Measurements from ENCODE around the gene ZSCAN31. TPM values are rescaled to one million over a fixed set of nuclear protein-coding genes. Genes with fewer than 3 reads are reported as not detected.

Gene ZSCAN31
- total and polyA plus RNA-seq, 9 of the 15 experiments (the other 6 are each of a cell fraction or from before 2014, with no cell fraction given) = 3.9 to 12.1 (median 7.0) TPM

DNA sequence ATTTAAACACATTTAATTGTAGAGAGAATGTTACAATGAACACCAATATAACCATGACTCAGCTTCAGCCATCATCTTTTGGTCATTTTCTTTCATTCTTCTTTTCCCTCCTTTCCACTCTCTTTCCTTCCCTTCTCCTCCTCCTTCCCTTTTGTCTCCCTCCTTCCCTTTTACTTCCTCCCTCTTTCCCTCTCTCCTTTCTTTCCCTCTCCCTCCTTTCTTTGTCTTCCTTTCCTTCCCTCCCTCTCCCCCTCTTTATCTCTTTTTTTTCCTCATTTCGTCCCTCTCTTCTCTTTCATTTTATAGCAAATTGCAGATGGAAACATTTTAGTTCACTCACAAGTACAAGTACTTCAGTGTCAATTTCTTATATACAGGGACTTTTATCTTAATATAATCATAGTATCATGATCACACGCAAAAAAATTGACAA lies 15.6 kb upstream of the ZSCAN31 start (continued):
- TF ChIP-seq E2F8 (IDR thresholded peaks at IDR 0.05; ENCODE audit: low read depth, partially characterized antibody) (peak; percentile 50), CBX1 (IDR thresholded peaks at IDR 0.05; ENCODE audit: low read depth) (no peak), PTTG1 (tag; IDR thresholded peaks at IDR 0.05; ENCODE audit: low read depth) (no peak), ETV1 (tag; conservative IDR thresholded peaks at IDR 0.05; ENCODE audit: low read depth) (peak; percentile 8; the same call in 1 of the 2 replicates), HMG20B (CRISPR knock-in tag; IDR thresholded peaks at IDR 0.05) (no peak), C11orf30 (IDR thresholded peaks at IDR 0.05; ENCODE audit: low read depth) (peak; percentile 92), TOE1 (IDR thresholded peaks at IDR 0.05; ENCODE audit: borderline replicate concordance) (peak; percentile 78), TOE1 (CRISPR knock-in tag; IDR thresholded peaks at IDR 0.05; ENCODE audit: borderline replicate concordance, low read depth) (no peak), HOXB6 (CRISPR knock-in tag; IDR thresholded peaks at IDR 0.05; ENCODE audit: borderline replicate concordance) (no peak), FUS (optimal IDR thresholded peaks at IDR 0.05; ENCODE audit: low read depth, low read length) (no peak), BCL6 (CRISPR knock-in tag; IDR thresholded peaks at IDR 0.05) (no peak), NFE2L1 (tag; IDR thresholded peaks at IDR 0.05; ENCODE audit: borderline replicate concordance, low read depth) (peak; percentile 5; the same call in 1 of the 2 replicates), NR4A1 (CRISPR knock-in tag; IDR thresholded peaks at IDR 0.05) (no peak), NR4A1 (tag; IDR thresholded peaks at IDR 0.05) (no peak), SIRT6 (IDR thresholded peaks at IDR 0.05; ENCODE audit: low read depth, low read length) (no peak), SRSF1 (IDR thresholded peaks at IDR 0.05; ENCODE audit: low read depth, low read length) (no peak), MAFG (tag; conservative IDR thresholded peaks at IDR 0.05) (peak; percentile 86), ZC3H8 (IDR thresholded peaks at IDR 0.05) (peak; percentile 91; the same call in 1 of the 2 replicates), ARNT (IDR thresholded peaks at IDR 0.05) (peak; percentile 48 to 91; a peak in 2 of 4 replicates), ZBTB2 (IDR thresholded peaks at IDR 0.05) (peak; percentile 93), ZNF717 (CRISPR knock-in tag; IDR thresholded peaks at IDR 0.05) (no peak), ELF1 (tag; IDR thresholded peaks at IDR 0.05) (no peak), ZNF444 (CRISPR knock-in tag; IDR thresholded peaks at IDR 0.05) (peak; percentile 90), KAT2B (IDR thresholded peaks at IDR 0.05; ENCODE audit: low read depth, low read length) (no peak), STAT5B (CRISPR knock-in tag; IDR thresholded peaks at IDR 0.05) (no peak), LCOR (CRISPR knock-in tag; IDR thresholded peaks at IDR 0.05) (no peak)
- TF ChIP-seq, protein P1, sequence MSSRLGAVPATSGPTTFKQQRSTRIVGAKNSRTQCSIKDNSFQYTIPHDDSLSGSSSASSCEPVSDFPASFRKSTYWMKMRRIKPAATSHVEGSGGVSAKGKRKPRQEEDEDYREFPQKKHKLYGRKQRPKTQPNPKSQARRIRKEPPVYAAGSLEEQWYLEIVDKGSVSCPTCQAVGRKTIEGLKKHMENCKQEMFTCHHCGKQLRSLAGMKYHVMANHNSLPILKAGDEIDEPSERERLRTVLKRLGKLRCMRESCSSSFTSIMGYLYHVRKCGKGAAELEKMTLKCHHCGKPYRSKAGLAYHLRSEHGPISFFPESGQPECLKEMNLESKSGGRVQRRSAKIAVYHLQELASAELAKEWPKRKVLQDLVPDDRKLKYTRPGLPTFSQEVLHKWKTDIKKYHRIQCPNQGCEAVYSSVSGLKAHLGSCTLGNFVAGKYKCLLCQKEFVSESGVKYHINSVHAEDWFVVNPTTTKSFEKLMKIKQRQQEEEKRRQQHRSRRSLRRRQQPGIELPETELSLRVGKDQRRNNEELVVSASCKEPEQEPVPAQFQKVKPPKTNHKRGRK (tag; IDR thresholded peaks at IDR 0.05) = peak; percentile 99

Measured in K562 (cell line).